Limb (tissue), 2 donors: Measurements from ENCODE around the gene NPIPB13.
"Not testable (repeated sequence)": the region's sequence is repeated elsewhere in the genome, so short reads cannot be mapped to it uniquely, and the experiment has no call there.

Experiments used
- DNase-seq, 2 donors: peaks; one replicate each; pipeline ENCODE4 v3.0.0-alpha.2; 2016; ENCODE audit errors: extremely low spot score in 2 of 2

NPIPB13 gene

DNA sequence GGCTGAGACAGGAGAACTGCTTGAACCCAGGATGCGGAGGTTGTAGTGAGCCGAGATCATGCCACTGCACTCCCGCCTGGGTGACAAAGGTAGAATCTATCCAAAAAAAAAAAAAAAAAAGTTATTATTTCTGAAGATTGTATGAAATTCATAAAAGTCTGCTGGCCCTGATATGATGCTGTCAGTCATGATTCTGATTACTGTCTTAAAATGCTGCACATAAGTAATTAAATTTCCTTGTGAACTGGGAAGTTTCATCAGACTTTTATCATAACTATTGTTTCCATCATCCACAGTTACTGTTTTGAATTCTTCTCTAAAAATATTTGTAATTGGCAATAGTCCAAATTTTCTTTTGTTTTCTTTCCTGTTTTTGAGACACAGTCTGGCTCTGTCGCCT, at the start of gene NPIPB13:
Gene NPIPB13 (minus strand): TSS at position 101 of the 400 bp plus-strand sequence. CDS start 2,906 bp downstream, outside the sequence.
- not testable (repeated sequence) for DNase-seq

DNA sequence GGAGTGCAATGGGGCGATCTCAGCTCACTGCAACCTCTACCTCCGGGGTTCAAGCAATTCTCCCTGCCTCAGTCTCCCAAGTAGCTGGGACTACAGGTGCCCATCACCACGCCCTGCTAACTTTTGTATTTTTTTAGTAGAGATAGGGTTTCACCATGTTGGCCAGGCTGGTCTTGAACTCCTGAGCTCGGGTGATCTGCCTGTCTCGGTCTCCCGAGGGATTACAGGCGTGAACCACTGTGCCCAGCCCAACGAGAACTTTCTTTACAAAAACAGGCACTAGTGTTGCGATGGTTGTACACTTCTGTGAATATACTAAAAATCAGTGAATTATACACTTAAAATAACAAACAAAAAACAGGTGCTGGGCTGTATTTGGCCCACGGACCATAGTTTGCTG, 34.1 kb upstream of the NPIPB13 start:
- not testable (repeated sequence) for DNase-seq

DNA sequence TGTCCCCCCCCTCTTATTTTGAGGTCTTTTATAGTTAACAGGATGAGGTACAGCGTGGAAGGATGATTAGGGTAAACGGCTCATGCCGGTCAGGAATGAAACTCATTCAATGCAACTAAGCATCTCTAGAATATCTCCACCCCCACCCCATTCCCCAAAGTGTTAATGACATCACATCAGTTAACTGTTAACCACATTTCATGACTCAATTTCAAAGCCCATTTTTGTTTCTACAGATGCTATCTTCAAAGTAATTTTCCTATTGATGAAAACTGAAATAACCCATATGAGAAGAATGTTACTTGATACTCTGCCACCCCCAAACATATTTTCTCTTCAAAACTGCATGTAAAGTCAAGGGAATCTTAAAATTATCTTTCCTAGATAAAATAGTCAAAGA, 30.2 kb upstream of the NPIPB13 start:
- not testable (repeated sequence) for DNase-seq

- not testable (repeated sequence) for DNase-seq
Measured at GRCh38 chr16:30217082-30217481, 31.2 kb downstream of the NPIPB13 start.

GRCh38 chr16:30211414-30211813, 36.9 kb downstream of the NPIPB13 start:
- not testable (repeated sequence) for DNase-seq

DNA sequence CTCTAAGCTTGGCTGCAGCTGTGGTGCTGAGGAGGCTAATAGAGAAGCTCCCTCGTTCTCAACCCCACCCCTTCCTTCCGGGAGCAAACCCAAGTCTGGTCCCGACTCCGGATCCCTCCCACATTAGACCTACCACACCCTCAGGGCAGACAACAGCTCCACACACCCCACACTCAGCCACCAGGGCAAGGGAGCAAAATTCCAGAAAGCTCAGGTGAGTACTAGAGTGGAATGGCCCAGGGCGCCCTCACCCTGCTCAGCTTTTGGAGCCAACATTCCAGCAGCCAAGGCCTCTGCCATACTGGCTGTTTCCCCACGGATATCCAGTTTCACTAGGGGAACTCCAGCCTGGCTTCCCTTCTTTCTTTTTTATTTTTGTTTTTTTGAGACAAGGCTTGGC, 39.2 kb downstream of the NPIPB13 start:
- not testable (repeated sequence) for DNase-seq

GRCh38 chr16:30207063-30207704, 41.1 kb downstream of the NPIPB13 start:
- DNase-seq, result not testable (repeated sequence)

GRCh38 chr16:30206252-30206651, 42.0 kb downstream of the NPIPB13 start:
- not testable (repeated sequence) for DNase-seq

DNA sequence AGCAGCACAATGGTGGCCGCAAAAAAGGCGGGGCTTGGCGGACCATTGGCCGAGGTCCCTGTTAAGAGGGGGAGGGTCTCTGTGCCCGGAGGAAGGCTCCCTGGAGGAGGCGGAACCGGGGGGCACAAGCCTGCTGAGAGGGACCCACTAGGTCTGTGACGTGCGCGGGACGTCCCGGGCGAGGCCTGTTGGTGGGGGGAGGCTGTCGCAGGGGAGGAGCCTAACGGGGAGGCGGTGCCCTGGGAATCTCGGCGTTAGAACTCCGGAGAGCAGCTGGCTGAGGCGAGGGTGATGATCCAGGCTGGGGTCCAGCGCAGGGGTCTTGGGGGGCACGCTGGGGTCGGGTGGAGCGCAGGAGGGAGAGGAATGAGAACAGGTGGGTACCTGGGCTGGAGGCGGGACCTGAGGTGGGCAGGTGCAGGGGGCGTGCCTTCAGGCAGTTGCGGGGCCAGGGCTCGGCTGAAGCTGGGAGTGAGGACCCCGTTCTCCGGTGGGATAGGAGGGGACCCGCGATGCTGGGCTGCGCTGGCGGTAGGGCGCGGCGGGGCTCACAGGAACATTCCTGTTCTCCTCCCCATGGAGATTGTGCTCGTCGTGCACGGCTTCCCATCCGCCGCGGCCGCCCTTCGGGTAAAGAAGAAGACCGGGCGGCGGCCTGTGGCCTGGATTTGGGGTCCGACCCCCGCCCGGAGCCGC, 42.6 kb downstream of the NPIPB13 start:
- not testable (repeated sequence) for DNase-seq

GRCh38 chr16:30199608-30200343, 48.5 kb downstream of the NPIPB13 start:
- not testable (repeated sequence) for DNase-seq

DNA sequence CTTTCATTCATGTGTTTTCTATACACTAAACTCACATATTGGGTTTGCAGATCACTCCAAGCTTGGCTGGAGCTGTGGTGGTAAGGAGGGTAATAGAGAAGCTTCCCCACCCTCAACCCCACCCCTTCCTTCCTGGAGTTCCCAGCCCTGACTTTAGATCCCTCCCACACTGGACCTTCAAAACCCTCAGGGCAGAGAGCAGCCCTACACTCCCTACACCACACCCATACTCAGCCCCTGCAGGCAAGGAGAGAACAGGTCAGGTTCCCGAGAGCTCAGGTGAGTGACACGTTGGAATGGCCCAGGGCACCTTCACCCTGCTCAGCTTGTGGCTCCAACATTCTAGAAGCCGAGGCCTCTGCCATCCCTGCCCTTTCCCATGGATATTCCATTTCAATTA, 49.2 kb downstream of the NPIPB13 start, which contains the start of gene SULT1A3:
Gene SULT1A3 (plus strand): TSS at position 207 of the 400 bp plus-strand sequence. CDS start 1,474 bp downstream, outside the sequence.
- DNase-seq, result not testable (repeated sequence)
